Measurements from ENCODE around the gene VCL. TPM values are rescaled to one million over a fixed set of nuclear protein-coding genes. Genes with fewer than 3 reads are reported as not detected.
"Not testable (repeated sequence)": the region's sequence is repeated elsewhere in the genome, so short reads cannot be mapped to it uniquely, and the experiment has no call there.

VCL gene
- total RNA-seq, 2 donors from 2014 or later = 99.9 to 179 TPM

- Histone ChIP-seq H3K4me3 (no peak overlapping the region), H3K36me3 (no peaks in the 10 kb centered on the region), H3K27me3 (no peaks in the 10 kb centered on the region), H3K9ac (ENCODE audit: low read depth in 2 of 2, low read length in 2 of 2) (no peak overlapping the region), H3K9me3 (no peaks in the 10 kb centered on the region), H3K27ac (no peak overlapping the region), H3K4me1 (no peaks in the 10 kb centered on the region)
- no peak for TF ChIP-seq CTCF (IDR thresholded peaks at IDR 0.05)
- intact Hi-C loops (cut with DNase I) = no loop called here
- no peak for DNase-seq
These were observed 8.4 kb downstream of the VCL start for GRCh38 chr10:74006269-74006668.

DNA sequence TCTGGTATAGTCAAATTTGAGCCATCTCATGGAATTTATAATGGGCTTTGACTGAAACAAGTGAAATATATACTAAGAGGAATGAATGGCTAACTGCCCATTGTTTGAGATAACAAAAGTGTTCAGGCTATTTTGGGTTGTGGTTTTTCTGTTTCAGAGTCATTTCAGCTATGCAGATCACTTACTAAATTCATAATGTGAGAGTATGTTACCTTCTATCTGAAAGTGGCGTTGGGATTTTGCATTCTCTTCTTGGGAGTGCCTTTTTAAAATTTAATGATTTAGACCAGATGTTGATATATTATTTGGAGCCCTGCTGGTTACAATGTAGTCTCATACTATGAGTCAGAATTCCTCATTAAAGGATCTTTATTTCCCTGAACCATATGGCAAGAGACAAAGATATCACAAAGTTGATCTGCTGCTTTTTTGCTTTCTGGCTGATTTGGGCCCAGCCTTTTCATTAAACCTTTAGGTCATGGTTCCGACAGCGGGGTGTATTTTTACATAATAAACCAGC lies 10.4 kb downstream of the VCL start:
- H3K9me3 ChIP-seq = no peaks in the 10 kb centered on the region
- no peak overlapping the region for H3K27ac ChIP-seq
- intact Hi-C loops (cut with DNase I) = no loop called here
- H3K4me1 ChIP-seq = no peaks in the 10 kb centered on the region
- H3K9ac ChIP-seq (ENCODE audit: low read depth in 2 of 2, low read length in 2 of 2) = no peak overlapping the region
- no peak for DNase-seq
- no peaks in the 10 kb centered on the region for H3K36me3 ChIP-seq
- no peaks in the 10 kb centered on the region for H3K27me3 ChIP-seq
- no peak overlapping the region for H3K4me3 ChIP-seq
- TF ChIP-seq CTCF (IDR thresholded peaks at IDR 0.05) = no peak

GRCh38 chr10:74011017-74011416 lies 13.1 kb downstream of the VCL start:
- no peak overlapping the region for H3K27ac ChIP-seq
- H3K36me3 ChIP-seq = no peaks in the 10 kb centered on the region
- no peaks in the 10 kb centered on the region for H3K4me1 ChIP-seq
- no peak overlapping the region for H3K9ac ChIP-seq (ENCODE audit: low read depth in 2 of 2, low read length in 2 of 2)
- no peak overlapping the region for H3K4me3 ChIP-seq
- intact Hi-C loops (cut with DNase I) = no loop called here
- H3K27me3 ChIP-seq = no peaks in the 10 kb centered on the region
- TF ChIP-seq CTCF (IDR thresholded peaks at IDR 0.05) = no peak
- DNase-seq = no peak
- no peaks in the 10 kb centered on the region for H3K9me3 ChIP-seq

DNA sequence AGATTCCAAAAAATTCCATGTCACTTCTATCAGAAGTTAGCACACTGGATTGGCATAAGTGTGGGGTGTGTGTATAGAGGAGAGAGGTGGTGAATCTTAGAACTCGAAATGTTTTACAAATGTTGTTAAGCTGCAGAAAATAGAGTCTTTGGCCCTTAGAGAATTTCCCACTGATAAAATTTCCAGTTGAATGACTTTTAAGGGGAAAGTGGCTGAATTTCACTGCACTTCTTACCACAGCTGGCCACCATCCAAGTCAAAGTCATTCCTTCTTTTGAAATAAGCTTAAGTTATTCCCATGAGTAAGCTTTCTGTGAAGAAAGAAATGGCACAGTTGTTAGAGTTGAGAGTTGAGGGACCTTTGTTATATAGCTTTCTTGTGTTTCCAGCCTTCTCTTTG lies 13.9 kb downstream of the VCL start:
- Histone ChIP-seq H3K36me3 (no peaks in the 10 kb centered on the region), H3K4me1 (no peaks in the 10 kb centered on the region), H3K9me3 (no peaks in the 10 kb centered on the region), H3K4me3 (no peak overlapping the region), H3K27me3 (no peaks in the 10 kb centered on the region), H3K9ac (ENCODE audit: low read depth in 2 of 2, low read length in 2 of 2) (no peak overlapping the region), H3K27ac (no peak overlapping the region)
- no peak for TF ChIP-seq CTCF (IDR thresholded peaks at IDR 0.05)
- DNase-seq = no peak
- intact Hi-C loops (cut with DNase I) = no loop called here

DNA sequence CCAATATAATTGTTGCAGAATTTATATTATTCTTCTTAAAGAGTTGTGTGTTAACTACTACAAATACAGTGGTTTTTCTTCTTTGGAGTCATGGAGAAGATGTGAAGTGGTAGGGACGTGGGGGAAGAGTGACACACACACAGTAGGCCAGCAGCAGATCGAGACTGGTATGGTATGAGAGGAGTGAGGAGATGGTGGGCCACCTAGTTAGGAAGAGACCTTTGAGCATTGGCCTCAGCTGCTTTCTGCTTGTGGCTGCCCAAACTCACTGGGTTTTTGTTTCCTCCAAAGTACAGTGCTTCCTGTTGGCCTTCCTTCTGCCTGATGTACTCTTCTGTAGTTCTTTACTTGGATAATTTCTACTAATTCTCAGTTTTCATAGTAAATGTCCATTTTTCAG lies 14.6 kb downstream of the VCL start:
- no peaks in the 10 kb centered on the region for H3K4me1 ChIP-seq
- no peak for DNase-seq
- H3K27ac ChIP-seq = no peak overlapping the region
- H3K4me3 ChIP-seq = no peak overlapping the region
- no peaks in the 10 kb centered on the region for H3K27me3 ChIP-seq
- H3K9me3 ChIP-seq = no peaks in the 10 kb centered on the region
- intact Hi-C loops (cut with DNase I) = no loop called here
- H3K9ac ChIP-seq (ENCODE audit: low read depth in 2 of 2, low read length in 2 of 2) = no peak overlapping the region
- no peak for TF ChIP-seq CTCF (IDR thresholded peaks at IDR 0.05)
- no peaks in the 10 kb centered on the region for H3K36me3 ChIP-seq

DNA sequence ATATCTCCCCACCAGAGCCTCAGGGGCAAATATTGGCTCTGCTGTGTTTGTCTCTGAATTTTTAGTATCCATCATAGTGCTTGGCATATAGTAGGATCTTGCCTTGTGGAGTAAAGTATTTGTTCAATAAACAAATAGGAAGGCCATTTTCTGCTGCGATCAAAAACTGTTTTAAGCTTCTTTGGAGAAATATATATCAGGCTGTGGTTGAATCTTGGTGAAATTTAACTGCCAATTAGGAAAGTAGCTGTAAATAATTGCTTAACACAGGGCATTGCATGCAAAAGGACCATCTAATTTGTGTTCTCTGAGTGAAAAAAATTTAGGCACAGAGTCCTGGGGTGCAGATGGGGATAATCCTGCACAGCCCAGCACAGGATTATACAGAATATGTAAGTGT lies 15.1 kb downstream of the VCL start:
- TF ChIP-seq CTCF (IDR thresholded peaks at IDR 0.05) = no peak
- H3K4me3 ChIP-seq = no peak overlapping the region
- H3K4me1 ChIP-seq = no peaks in the 10 kb centered on the region
- H3K27ac ChIP-seq = no peak overlapping the region
- no peaks in the 10 kb centered on the region for H3K27me3 ChIP-seq
- DNase-seq = no peak
- no peaks in the 10 kb centered on the region for H3K9me3 ChIP-seq
- H3K9ac ChIP-seq (ENCODE audit: low read depth in 2 of 2, low read length in 2 of 2) = no peak overlapping the region
- intact Hi-C loops (cut with DNase I) = no loop called here
- H3K36me3 ChIP-seq = no peaks in the 10 kb centered on the region

- DNase-seq; H3K4me1 ChIP-seq; H3K27me3 ChIP-seq; H3K27ac ChIP-seq; H3K4me3 ChIP-seq; H3K36me3 ChIP-seq; H3K9ac ChIP-seq (ENCODE audit: low read depth in 2 of 2, low read length in 2 of 2); H3K9me3 ChIP-seq; intact Hi-C loops (cut with DNase I): not testable (repeated sequence)
These were observed 16.7 kb downstream of the VCL start for GRCh38 chr10:74014574-74014973.

Data from colonic mucosa (tissue), 4 donors.